Keratinocyte (primary cell): Measurements from ENCODE around the gene SIRT4. TPM values are rescaled to one million over a fixed set of nuclear protein-coding genes. Genes with fewer than 3 reads are reported as not detected.

Experiments used
- DNase-seq: peaks from one replicate; pipeline ENCODE4 v3.0.0-alpha.2; 2011; ENCODE audit warnings: low read depth, missing footprints, low spot score
- FAIRE-seq: peaks from 2 replicates; lab custom pipeline; 2011; peaks lifted over from hg19 to GRCh38; lab: Jason Lieb, UNC
- H2AFZ ChIP-seq: 2 replicates; pipeline ENCODE4 v1.6.0; 2012; ENCODE audit warnings: low read length, control low read depth, inconsistent platforms; ENCODE audit not compliant: control insufficient read depth
- H3K27ac ChIP-seq: 2 replicates; pipeline ENCODE4 v1.5.1; 2011; ENCODE audit warnings: low read length; ENCODE audit not compliant: control insufficient read depth, insufficient read depth
- H3K27me3 ChIP-seq: 3 replicates; pipeline ENCODE4 v1.6.0; 2011; ENCODE audit warnings: low read length; ENCODE audit not compliant: control insufficient read depth, insufficient read depth; ENCODE audit errors: extremely low read depth
- H3K36me3 ChIP-seq, 2 experiments: 2 replicates in 1 of 2; 3 replicates in 1 of 2; pipeline ENCODE4 v1.5.1; 2011; ENCODE audit warnings: low read length in 2 of 2, mild to moderate bottlenecking in 1 of 2; ENCODE audit not compliant: control insufficient read depth in 2 of 2, insufficient read depth in 2 of 2; ENCODE audit errors: extremely low read depth in 1 of 2
- H3K4me1 ChIP-seq: 3 replicates; pipeline ENCODE4 v1.5.1; 2011; ENCODE audit warnings: low read length; ENCODE audit not compliant: control insufficient read depth, insufficient read depth; ENCODE audit errors: extremely low read depth
- H3K4me2 ChIP-seq: 3 replicates; pipeline ENCODE4 v1.6.0; 2011; ENCODE audit warnings: low read depth, low read length; ENCODE audit not compliant: control insufficient read depth, insufficient read depth; ENCODE audit errors: extremely low read depth
- H3K4me3 ChIP-seq, 3 experiments: fragments of 200-600 bp in 1 of 3; sonication (generic) in 1 of 3; 2 replicates in 2 of 3; 3 replicates in 1 of 3; pipeline ENCODE4 v1.5.1; 2011 to 2016; ENCODE audit warnings: low read length in 3 of 3, mild to moderate bottlenecking in 3 of 3, control low read depth in 2 of 3, inconsistent platforms in 1 of 3, low read depth in 1 of 3, mixed read lengths in 1 of 3, mixed run types in 1 of 3, moderate library complexity in 1 of 3; ENCODE audit not compliant: control insufficient read depth in 2 of 3, insufficient read depth in 2 of 3; ENCODE audit errors: extremely low read depth in 1 of 3
- H3K79me2 ChIP-seq: 2 replicates; pipeline ENCODE4 v1.6.0; 2012; ENCODE audit warnings: low read length; ENCODE audit not compliant: control insufficient read depth, insufficient read depth
- H3K9ac ChIP-seq: 3 replicates; pipeline ENCODE4 v1.6.0; 2011; ENCODE audit warnings: low read length; ENCODE audit not compliant: control insufficient read depth, insufficient read depth; ENCODE audit errors: extremely low read depth
- H3K9me1 ChIP-seq: 3 replicates; pipeline ENCODE4 v1.6.0; 2011; ENCODE audit warnings: low read length; ENCODE audit not compliant: control insufficient read depth, insufficient read depth; ENCODE audit errors: extremely low read depth
- H3K9me3 ChIP-seq: 2 replicates; pipeline ENCODE4 v1.5.1; 2012; ENCODE audit warnings: low read depth, low read length; ENCODE audit not compliant: control insufficient read depth
- H4K20me1 ChIP-seq: 3 replicates; pipeline ENCODE4 v1.6.0; 2011; ENCODE audit warnings: low read length; ENCODE audit not compliant: control insufficient read depth, insufficient read depth; ENCODE audit errors: extremely low read depth
- CTCF ChIP-seq, 3 experiments: IDR thresholded peaks in 1 of 3; conservative IDR thresholded peaks in 1 of 3; optimal IDR thresholded peaks in 1 of 3; 2 replicates in 2 of 3; 3 replicates in 1 of 3; pipeline versions ENCODE3 to v1.5.1; 2011; ENCODE audit warnings: low read length in 3 of 3, mild to moderate bottlenecking in 3 of 3, moderate library complexity in 2 of 3, control low read depth in 1 of 3, inconsistent platforms in 1 of 3; ENCODE audit not compliant: insufficient read depth in 2 of 3; ENCODE audit errors: extremely low read depth in 1 of 3
- EZH2 ChIP-seq: IDR thresholded peaks from one replicate; pipeline ENCODE4 v1.6.1; 2012; ENCODE audit warnings: inconsistent platforms, mild to moderate bottlenecking, low read length, moderate library complexity
- dilution Hi-C: fragments of 300-500 bp; cut with MboI; formaldehyde crosslinking; loops from one replicate; pipeline ENCODE4 v1.7.0; 2020; ENCODE audit warnings: low sequenced_read_pairs; ENCODE audit not compliant: extremely low pct_ligation_motif_present
- polyA plus RNA-seq, 5 experiments: library from polyadenylated mRNA; depleted of rRNA in 3 of 5; stranded (reverse) in 3 of 5; stranded (forward) in 1 of 5; unstranded in 1 of 5; fragments of >200 nt; gene quantifications; 1 replicate in 1 of 5; 2 replicates in 3 of 5; 3 replicates in 1 of 5; pipeline versions ENCODE4 v1.2.1 to v1.2.3, GENCODE V29; 2011 to 2012; ENCODE audit warnings: missing spikeins in 2 of 5, low read depth in 1 of 5, low replicate concordance in 1 of 5

Gene SIRT4
- polyA plus RNA-seq, 1 donor (not counting 4 experiments of a cell fraction or from before 2014, with no cell fraction given), result 0.98 TPM

DNA sequence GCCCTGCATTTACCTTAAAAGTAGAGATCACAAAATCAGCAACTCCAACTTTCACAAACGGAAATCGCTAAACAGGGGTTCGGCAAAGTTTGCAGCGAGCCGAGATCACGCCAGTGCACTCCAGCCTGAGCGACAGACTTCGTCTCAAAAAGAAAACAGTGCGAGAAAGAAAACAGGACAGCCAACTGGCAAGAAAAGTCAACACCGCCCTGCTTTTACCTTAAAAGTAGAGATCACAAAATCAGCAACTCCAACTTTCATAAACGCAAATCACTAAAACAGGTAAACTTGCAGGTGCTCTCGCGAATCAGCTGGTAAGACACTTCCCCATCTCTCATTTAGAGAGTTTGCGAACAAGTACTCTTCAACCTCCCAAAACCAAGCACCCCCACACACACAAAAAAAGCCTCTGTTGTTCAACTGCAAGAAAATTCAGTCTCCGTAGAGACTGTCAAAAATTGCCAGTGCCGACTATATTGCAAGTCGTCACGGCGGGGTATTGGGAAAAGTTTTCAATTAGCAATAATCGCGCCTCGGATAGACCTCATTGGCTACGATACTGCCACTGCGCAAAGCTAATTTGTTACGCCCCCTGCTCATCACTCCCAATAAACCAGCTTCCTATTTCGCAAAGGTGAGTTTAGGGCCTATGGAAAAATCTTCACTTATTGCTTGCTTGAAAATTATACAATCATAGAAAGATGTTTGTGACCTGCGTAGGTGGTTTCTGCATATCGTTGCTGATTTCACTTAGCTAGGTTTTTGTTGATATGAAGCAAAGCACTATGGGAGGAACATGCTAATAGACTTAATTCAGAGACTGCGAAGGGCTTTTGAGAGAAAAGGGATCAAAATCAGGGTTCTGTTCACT is 9.2 kb upstream of the SIRT4 start, which contains the start of gene RNU4-1:
Gene RNU4-1, minus strand, starts transcription at position 577 of the 871 bp plus-strand sequence.
- dilution Hi-C loops, result no loop called here
- FAIRE-seq, result no peak

GRCh38 chr12:120314220-120314619 is 12.1 kb downstream of the SIRT4 start:
- no peak for DNase-seq
- dilution Hi-C loops, result no loop called here

More for the DNA sequence above, 9.2 kb upstream of the SIRT4 start, which contains the start of gene RNU4-1:
- Histone ChIP-seq H3K9ac (peak within 1 kb of the TSS; percentile 98), H3K4me1 (peaks cover 7% of the 10 kb centered on the region), H4K20me1 (no peaks in the 10 kb centered on the region), H3K79me2 (no peaks in the 10 kb centered on the region), H2AFZ (peak within 1 kb of the TSS; percentile 72), H3K9me3 (no peaks in the 10 kb centered on the region), H3K27ac (peak within 1 kb of the TSS; percentile 100), H3K27me3 (no peaks in the 10 kb centered on the region), H3K4me3 (peak within 1 kb of the TSS; percentile 45 to 78 (median 73)), H3K36me3 (no peaks in the 10 kb centered on the region), H3K9me1 (no peaks in the 10 kb centered on the region), H3K4me2 (peak within 1 kb of the TSS; percentile 91)
- TF ChIP-seq CTCF (optimal IDR thresholded peaks at IDR 0.05 in 1 of 3, IDR thresholded peaks at IDR 0.05 in 1 of 3, conservative IDR thresholded peaks at IDR 0.05 in 1 of 3; ENCODE audit: extremely low read depth in 1 of 3, insufficient read depth in 2 of 3, low read length in 3 of 3), result no peak
- no peak for TF ChIP-seq EZH2
- DNase-seq, result peak; percentile 50

More at GRCh38 chr12:120314220-120314619, 12.1 kb downstream of the SIRT4 start:
- no peaks in the 10 kb centered on the region for H3K9me1 ChIP-seq
- H3K79me2 ChIP-seq, result no peaks in the 10 kb centered on the region
- H3K4me3 ChIP-seq, result no peak overlapping the region
- H3K4me2 ChIP-seq, result no peak overlapping the region
- H4K20me1 ChIP-seq, result no peaks in the 10 kb centered on the region
- no peak for FAIRE-seq
- TF ChIP-seq EZH2 (no peak), CTCF (optimal IDR thresholded peaks at IDR 0.05 in 1 of 3, IDR thresholded peaks at IDR 0.05 in 1 of 3, conservative IDR thresholded peaks at IDR 0.05 in 1 of 3; ENCODE audit: extremely low read depth in 1 of 3, insufficient read depth in 2 of 3, low read length in 3 of 3) (peak; percentile 16 to 37 (median 29))
- no peaks in the 10 kb centered on the region for H3K27me3 ChIP-seq
- no peaks in the 10 kb centered on the region for H3K9me3 ChIP-seq
- peaks cover 4% of the 10 kb centered on the region for H3K4me1 ChIP-seq
- H3K9ac ChIP-seq, result no peak overlapping the region
- no peak overlapping the region for H3K27ac ChIP-seq
- no peak overlapping the region for H2AFZ ChIP-seq
- H3K36me3 ChIP-seq, result no peaks in the 10 kb centered on the region
